GM21423 (cell line): ENCODE results near the gene BRCA1.
"Not testable (repeated sequence)": the region's sequence is repeated elsewhere in the genome, so short reads cannot be mapped to it uniquely, and the experiment has no call there.

Experiments used
- ATAC-seq: cut with Tn5 transposase; IDR thresholded peaks from one replicate; pipeline ENCODE4 v1.9.1; 2021; ENCODE audit warnings: mild to moderate bottlenecking, moderate library complexity; ENCODE audit not compliant: unreplicated experiment

BRCA1 gene

GRCh38 chr17:43134774-43135453 is 9.8 kb upstream of the BRCA1 start:
- ATAC-seq: no peak

DNA sequence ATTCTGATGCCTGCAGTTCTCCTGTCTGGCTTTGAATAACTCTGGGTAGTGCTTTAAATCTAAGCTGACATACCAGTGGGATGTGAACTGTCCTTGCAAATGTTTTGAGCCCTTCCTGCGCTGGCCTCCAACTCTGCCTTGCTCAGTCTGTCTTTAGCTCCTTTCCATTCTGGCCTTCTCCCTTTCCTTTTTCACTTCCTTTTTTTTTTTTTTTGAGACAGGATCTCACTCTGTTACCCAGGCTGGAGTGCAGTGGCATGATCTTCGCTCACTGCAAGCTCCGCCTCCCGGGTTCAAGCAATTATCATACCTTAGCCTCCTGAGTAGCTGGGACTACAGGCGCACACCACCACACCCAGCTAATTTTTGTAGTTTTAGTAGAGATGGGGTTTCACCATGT is 8.3 kb upstream of the BRCA1 start:
- not testable (repeated sequence) for ATAC-seq

- no peak for ATAC-seq
Measured at GRCh38 chr17:43132117-43132516, 7.0 kb upstream of the BRCA1 start.

DNA sequence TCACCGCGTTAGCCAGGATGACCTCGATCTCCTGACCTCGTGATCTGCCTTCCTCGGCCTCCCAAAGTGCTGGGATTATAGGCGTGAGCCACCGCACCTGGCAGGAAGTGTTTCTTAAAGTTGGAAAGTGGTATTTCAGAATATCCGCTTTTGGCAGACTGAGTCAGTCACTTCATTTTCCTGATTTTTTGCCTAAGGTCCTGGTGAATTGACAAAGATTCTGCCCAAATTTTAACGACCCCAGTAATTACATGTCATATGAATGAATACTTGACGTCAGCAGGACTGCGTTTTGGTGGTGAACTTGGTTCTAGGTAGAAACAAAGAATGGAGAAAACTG is 4.5 kb upstream of the BRCA1 start:
- ATAC-seq: no peak

- not testable (repeated sequence) for ATAC-seq
Measured at GRCh38 chr17:43127333-43127876, 2.2 kb upstream of the BRCA1 start.

GRCh38 chr17:43126911-43127290 is 1.7 kb upstream of the BRCA1 start:
- no peak for ATAC-seq

GRCh38 chr17:43125967-43126910 is 1.1 kb upstream of the BRCA1 start:
- ATAC-seq: no peak

DNA sequence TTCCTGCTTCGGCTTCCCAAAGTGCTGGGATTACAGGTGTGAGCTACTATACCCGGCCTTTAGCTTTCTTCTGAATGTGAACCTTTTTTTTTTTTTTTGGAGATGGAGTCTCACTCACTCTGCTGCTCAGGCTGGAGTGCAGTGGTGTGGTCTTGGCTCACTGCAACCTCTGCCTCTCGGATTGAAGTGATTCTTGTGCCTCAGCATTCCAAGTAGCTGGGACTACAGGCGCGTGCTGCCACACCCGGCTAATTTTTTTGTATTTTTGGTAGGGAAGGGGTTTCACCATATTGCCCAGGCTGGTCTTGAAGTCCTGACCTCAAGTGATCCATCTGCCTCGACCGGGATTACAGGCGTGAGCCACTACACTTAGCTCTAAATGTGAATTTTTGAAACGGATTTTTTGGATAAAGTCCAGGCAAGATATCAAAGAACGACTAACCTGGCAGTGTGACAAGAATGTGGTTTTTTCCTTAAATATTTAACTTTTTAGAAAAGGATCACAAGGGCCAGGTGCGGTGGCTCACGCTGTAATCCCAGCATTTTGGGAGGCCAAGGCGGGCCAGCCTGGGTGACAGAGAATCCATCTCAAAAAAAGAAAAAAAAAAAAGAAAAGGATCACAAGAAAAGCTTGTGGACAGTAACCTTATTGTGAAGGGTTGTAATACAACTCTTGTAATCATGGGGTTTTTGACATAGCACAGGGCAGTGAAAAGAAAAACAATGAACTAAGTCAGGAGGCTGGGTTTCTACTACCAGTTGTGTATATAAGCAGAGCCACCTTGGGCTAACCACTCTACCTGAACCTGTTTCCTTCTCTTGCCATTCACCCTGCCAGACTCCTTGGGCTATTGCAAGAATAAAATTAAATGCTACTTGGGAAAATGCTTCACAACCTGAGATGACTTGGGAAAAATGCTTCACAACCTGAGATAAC is 6.2 kb downstream of the BRCA1 start:
- ATAC-seq: no peak

DNA sequence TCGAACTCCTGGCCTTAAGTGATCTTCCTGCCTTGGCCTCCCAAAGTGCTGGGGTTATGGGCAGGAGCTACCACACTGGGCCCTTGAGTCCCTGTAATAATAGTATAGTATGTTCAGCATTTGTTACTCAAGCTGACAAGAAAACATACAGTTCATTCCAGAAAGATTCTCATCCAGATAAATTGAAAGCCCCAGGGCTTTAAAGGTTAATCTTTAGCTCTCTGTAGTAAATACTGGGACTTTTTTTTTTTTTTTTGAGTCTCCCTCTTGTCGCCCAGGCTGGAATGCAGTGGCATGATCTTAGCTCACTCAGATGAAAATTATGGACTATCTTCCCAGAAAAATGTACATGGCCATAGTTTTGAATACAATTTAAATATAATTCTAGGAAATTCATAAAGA is 11.0 kb downstream of the BRCA1 start:
- no peak for ATAC-seq

GRCh38 chr17:43106552-43106951 is 18.6 kb downstream of the BRCA1 start:
- ATAC-seq: no peak

- ATAC-seq: no peak
Measured at GRCh38 chr17:43105146-43105545, 20.0 kb downstream of the BRCA1 start.

- ATAC-seq: no peak
Measured at GRCh38 chr17:43104665-43105064, 20.5 kb downstream of the BRCA1 start.

DNA sequence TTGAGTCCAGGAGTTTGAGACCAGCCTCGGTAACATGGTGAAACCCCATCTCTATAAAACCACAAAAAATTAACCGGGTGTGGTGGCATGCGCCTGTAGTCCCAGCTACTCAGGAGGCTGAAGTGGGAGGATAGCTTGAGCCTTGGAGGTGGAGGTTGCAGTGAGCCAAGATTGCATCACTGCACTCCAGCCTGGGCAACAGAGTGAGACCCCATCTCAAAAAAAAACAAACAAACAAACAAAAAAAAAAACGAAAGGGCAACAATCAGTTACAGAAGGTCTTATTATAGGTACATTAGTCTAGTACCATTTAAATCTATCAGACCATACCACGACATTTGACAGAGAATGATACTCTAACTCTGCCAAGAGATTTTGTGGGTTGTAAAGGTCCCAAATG is 29.8 kb downstream of the BRCA1 start:
- not testable (repeated sequence) for ATAC-seq

DNA sequence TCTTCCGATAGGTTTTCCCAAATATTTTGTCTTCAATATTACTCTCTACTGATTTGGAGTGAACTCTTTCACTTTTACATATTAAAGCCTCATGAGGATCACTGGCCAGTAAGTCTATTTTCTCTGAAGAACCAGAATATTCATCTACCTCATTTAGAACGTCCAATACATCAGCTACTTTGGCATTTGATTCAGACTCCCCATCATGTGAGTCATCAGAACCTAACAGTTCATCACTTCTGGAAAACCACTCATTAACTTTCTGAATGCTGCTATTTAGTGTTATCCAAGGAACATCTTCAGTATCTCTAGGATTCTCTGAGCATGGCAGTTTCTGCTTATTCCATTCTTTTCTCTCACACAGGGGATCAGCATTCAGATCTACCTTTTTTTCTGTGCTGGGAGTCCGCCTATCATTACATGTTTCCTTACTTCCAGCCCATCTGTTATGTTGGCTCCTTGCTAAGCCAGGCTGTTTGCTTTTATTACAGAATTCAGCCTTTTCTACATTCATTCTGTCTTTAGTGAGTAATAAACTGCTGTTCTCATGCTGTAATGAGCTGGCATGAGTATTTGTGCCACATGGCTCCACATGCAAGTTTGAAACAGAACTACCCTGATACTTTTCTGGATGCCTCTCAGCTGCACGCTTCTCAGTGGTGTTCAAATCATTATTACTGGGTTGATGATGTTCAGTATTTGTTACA is 30.9 kb downstream of the BRCA1 start:
- no peak for ATAC-seq

GRCh38 chr17:43092901-43093300 is 32.3 kb downstream of the BRCA1 start:
- ATAC-seq: no peak

GRCh38 chr17:43090022-43090421 is 35.1 kb downstream of the BRCA1 start:
- no peak for ATAC-seq

DNA sequence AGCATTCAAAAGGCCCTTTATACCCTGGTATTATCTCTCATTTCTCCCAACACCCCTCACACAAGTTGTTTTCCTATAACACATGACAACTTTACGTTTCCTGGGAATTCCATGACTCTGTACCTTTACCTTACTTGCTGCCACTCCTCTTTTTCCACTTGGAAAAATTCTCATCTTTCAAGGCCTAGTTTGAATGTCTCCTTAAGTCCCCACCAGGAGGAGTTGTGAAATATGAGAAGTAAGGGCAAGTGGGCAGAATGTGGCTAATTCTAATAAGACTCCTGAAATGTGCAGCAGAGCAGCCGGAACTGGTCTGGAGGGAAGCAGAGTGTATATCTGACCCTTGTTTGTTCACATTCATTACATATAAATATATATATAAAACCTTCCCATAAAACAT is 39.7 kb downstream of the BRCA1 start:
- no peak for ATAC-seq

DNA sequence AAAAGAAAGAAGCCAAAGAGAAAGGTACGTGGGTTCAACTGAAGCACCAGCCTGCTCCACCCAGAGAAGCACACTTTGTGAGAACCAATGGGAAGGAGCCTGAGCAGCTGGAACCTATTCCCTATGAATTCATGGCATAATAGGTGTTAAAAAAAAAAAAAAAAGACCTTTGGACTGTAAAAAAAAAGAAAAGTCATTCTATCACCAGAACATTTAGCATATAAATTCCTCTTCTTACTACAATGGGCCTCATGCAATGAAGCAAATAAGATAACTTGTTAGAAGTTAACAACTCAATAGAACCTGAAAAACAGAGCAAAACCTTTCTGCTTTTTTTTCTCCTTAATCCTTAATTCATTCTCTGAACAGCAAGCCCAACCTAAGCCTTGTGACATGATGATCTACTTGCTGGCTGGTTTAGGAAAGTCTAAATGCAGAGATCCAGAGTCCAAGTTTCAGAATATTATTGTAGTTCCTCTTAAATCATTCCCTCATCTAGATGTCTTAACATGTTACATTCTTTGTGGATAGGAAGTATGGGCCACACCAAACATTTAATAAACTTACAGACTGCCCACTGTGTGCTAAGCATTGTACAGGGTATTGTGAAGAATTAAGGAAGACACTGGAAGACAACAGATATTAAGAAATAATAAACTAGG is 45.4 kb downstream of the BRCA1 start:
- ATAC-seq: no peak

- no peak for ATAC-seq
Measured at GRCh38 chr17:43074869-43075268, 50.3 kb downstream of the BRCA1 start.

DNA sequence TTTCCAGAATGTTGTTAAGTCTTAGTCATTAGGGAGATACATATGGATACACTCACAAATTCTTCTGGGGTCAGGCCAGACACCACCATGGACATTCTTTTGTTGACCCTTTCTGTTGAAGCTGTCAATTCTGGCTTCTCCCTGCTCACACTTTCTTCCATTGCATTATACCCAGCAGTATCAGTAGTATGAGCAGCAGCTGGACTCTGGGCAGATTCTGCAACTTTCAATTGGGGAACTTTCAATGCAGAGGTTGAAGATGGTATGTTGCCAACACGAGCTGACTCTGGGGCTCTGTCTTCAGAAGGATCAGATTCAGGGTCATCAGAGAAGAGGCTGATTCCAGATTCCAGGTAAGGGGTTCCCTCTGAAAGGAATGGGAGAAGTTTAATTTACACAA is 54.3 kb downstream of the BRCA1 start:
- ATAC-seq: no peak
